Central memory CD8-positive, alpha-beta T cell (primary cell): ENCODE measurements around the gene SCUBE1.

ENCODE experiments used
- ATAC-seq: fragments of 150-1000 bp; cut with Tn5 transposase; replicated peaks from 2 replicates; pipeline ENCODE4 v1.10.0; 2022; ENCODE audit warnings: mild to moderate bottlenecking, moderate FRiP score, moderate number of reproducible peaks; ENCODE audit not compliant: poor library complexity, severe bottlenecking; ENCODE audit errors: extremely low read depth
- DNase-seq, 2 donors: peaks; one replicate each; pipeline ENCODE4 v3.0.0; 2021; ENCODE audit warnings: low spot score in 2 of 2
- H3K27ac Mint-ChIP-seq: one replicate; pipeline ENCODE4 v1.8.0; 2022; ENCODE audit warnings: low read depth, mild to moderate bottlenecking, moderate library complexity, mixed read lengths
- H3K27me3 Mint-ChIP-seq: one replicate; pipeline ENCODE4 v1.8.0; 2022; ENCODE audit warnings: mixed read lengths
- H3K36me3 Mint-ChIP-seq: one replicate; pipeline ENCODE4 v1.8.0; 2022; ENCODE audit warnings: mild to moderate bottlenecking, moderate library complexity, mixed read lengths; ENCODE audit not compliant: insufficient read depth
- H3K4me1 Mint-ChIP-seq: one replicate; pipeline ENCODE4 v1.8.0; 2022; ENCODE audit warnings: mixed read lengths
- H3K4me3 Mint-ChIP-seq: one replicate; pipeline ENCODE4 v1.8.0; 2022; ENCODE audit warnings: mild to moderate bottlenecking, moderate library complexity, mixed read lengths
- H3K9me3 Mint-ChIP-seq: one replicate; pipeline ENCODE4 v1.8.0; 2022; ENCODE audit warnings: mixed read lengths

The SCUBE1 gene

GRCh38 chr22:43174941-43175531 lies 168.1 kb downstream of the SCUBE1 start:
- no peak for DNase-seq
- Mint-ChIP-seq H3K4me1 (no peaks in the 10 kb centered on the region), H3K9me3 (no peaks in the 10 kb centered on the region), H3K36me3 (peaks cover 13% of the 10 kb centered on the region), H3K4me3 (no peak overlapping the region), H3K27ac (no peak overlapping the region), H3K27me3 (no peaks in the 10 kb centered on the region)
- no peak for ATAC-seq

GRCh38 chr22:43173976-43174720 lies 169.0 kb downstream of the SCUBE1 start:
- Mint-ChIP-seq H3K27me3 (no peaks in the 10 kb centered on the region), H3K36me3 (peaks cover 13% of the 10 kb centered on the region), H3K4me1 (no peaks in the 10 kb centered on the region), H3K27ac (no peak overlapping the region), H3K4me3 (no peak overlapping the region), H3K9me3 (no peaks in the 10 kb centered on the region)
- DNase-seq (no peak), ATAC-seq (no peak)

GRCh38 chr22:43173566-43173965 lies 169.6 kb downstream of the SCUBE1 start:
- ATAC-seq, result no peak
- peaks cover 10% of the 10 kb centered on the region for H3K36me3 Mint-ChIP-seq
- H3K9me3 Mint-ChIP-seq, result no peaks in the 10 kb centered on the region

DNA sequence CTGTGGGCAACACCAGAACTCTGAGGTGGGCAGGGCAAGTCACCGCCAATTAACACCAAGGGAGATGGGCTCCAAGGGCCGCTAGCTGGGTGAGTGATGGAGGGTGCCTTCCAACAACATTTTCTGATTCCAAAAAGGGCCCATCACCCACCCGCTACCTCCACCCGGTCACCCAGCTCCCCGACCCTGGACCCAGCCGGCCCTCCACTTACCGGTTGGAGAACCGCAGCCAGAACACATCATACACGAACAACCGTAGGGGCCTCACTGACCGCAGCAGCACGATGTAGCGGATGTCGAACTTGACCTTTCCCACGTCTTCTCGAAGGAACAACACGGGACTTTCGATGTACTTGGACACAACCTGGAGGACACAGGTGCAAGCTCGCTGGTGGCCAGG lies 171.0 kb downstream of the SCUBE1 start:
- DNase-seq (no peak), ATAC-seq (no peak)
- no peaks in the 10 kb centered on the region for H3K9me3 Mint-ChIP-seq
- H3K36me3 Mint-ChIP-seq, result peaks cover 10% of the 10 kb centered on the region
- H3K27me3 Mint-ChIP-seq, result no peaks in the 10 kb centered on the region
- no peaks in the 10 kb centered on the region for H3K4me1 Mint-ChIP-seq
- no peak overlapping the region for H3K4me3 Mint-ChIP-seq
- no peak overlapping the region for H3K27ac Mint-ChIP-seq

More at GRCh38 chr22:43173566-43173965, 169.6 kb downstream of the SCUBE1 start:
- no peak for DNase-seq
- H3K4me3 Mint-ChIP-seq, result no peak overlapping the region
- H3K4me1 Mint-ChIP-seq, result no peaks in the 10 kb centered on the region
- H3K27me3 Mint-ChIP-seq, result no peaks in the 10 kb centered on the region
- H3K27ac Mint-ChIP-seq, result no peak overlapping the region

DNA sequence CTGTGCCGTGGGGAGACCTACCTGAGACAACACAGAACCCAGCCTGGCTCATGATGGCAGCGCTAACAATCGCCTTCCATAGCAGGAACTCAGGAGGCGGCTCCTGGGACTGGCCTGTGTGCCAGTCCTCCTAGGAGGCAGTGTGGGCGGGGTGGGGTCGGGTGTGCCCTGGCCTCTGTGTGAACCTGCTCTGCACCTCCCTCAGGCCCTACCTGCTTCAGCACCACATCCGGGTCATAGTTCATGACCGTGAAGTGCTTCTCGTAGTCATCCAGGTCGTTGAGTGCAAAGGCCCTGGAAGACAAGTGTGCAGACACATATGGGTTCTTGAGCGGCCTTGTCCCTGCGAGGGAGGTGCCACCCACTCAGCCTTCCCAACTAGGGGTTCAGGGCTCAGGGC lies 171.6 kb downstream of the SCUBE1 start:
- no peak for DNase-seq
- Mint-ChIP-seq H3K27me3 (no peaks in the 10 kb centered on the region), H3K9me3 (no peaks in the 10 kb centered on the region), H3K4me3 (no peak overlapping the region), H3K4me1 (no peaks in the 10 kb centered on the region), H3K27ac (peak overlapping the region; percentile 16), H3K36me3 (peaks cover 10% of the 10 kb centered on the region)
- no peak for ATAC-seq

GRCh38 chr22:43171019-43171491 lies 172.1 kb downstream of the SCUBE1 start:
- no peaks in the 10 kb centered on the region for H3K9me3 Mint-ChIP-seq
- peak overlapping the region; percentile 16 for H3K27ac Mint-ChIP-seq
- H3K4me1 Mint-ChIP-seq, result no peaks in the 10 kb centered on the region
- ATAC-seq, result no peak
- peaks cover 14% of the 10 kb centered on the region for H3K36me3 Mint-ChIP-seq
- no peaks in the 10 kb centered on the region for H3K27me3 Mint-ChIP-seq
- DNase-seq, result no peak
- H3K4me3 Mint-ChIP-seq, result no peak overlapping the region

DNA sequence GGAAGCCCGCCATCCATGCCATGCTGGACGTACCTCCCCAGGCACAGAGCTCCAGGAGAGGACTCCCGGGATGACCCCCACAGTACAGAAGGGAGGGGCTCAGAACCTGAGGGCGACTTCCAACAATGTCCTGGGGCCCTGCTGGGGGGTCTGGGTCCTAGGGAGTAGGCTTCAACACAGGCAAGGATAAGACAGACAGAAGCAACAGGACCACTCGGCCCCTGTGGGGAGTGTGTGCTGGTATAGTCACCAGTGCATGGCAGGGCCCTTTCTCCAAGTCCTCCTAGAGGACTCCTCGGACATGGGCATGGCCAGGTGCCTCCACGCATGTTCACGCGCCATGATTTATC lies 173.1 kb downstream of the SCUBE1 start:
- Mint-ChIP-seq H3K36me3 (peaks cover 14% of the 10 kb centered on the region), H3K27ac (no peak overlapping the region), H3K9me3 (no peaks in the 10 kb centered on the region)

GRCh38 chr22:43169310-43170130 lies 173.7 kb downstream of the SCUBE1 start:
- Mint-ChIP-seq H3K27ac (peak overlapping the region; percentile 30), H3K27me3 (no peaks in the 10 kb centered on the region), H3K36me3 (peaks cover 14% of the 10 kb centered on the region), H3K4me3 (no peak overlapping the region), H3K9me3 (no peaks in the 10 kb centered on the region), H3K4me1 (peaks cover under 1% of the 10 kb centered on the region)
- no peak for DNase-seq
- no peak for ATAC-seq

More for the DNA sequence above, 173.1 kb downstream of the SCUBE1 start:
- H3K27me3 Mint-ChIP-seq, result no peaks in the 10 kb centered on the region
- ATAC-seq (no peak), DNase-seq (no peak)
- no peaks in the 10 kb centered on the region for H3K4me1 Mint-ChIP-seq
- H3K4me3 Mint-ChIP-seq, result no peak overlapping the region

- H3K4me3 Mint-ChIP-seq, result no peak overlapping the region
- H3K27ac Mint-ChIP-seq, result peak overlapping the region; percentile 30
- no peaks in the 10 kb centered on the region for H3K9me3 Mint-ChIP-seq
- peaks cover 11% of the 10 kb centered on the region for H3K36me3 Mint-ChIP-seq
- ATAC-seq (no peak), DNase-seq (no peak)
- no peaks in the 10 kb centered on the region for H3K27me3 Mint-ChIP-seq
- H3K4me1 Mint-ChIP-seq, result peaks cover 9% of the 10 kb centered on the region
Observed at GRCh38 chr22:43168471-43169309, 174.5 kb downstream of the SCUBE1 start.

DNA sequence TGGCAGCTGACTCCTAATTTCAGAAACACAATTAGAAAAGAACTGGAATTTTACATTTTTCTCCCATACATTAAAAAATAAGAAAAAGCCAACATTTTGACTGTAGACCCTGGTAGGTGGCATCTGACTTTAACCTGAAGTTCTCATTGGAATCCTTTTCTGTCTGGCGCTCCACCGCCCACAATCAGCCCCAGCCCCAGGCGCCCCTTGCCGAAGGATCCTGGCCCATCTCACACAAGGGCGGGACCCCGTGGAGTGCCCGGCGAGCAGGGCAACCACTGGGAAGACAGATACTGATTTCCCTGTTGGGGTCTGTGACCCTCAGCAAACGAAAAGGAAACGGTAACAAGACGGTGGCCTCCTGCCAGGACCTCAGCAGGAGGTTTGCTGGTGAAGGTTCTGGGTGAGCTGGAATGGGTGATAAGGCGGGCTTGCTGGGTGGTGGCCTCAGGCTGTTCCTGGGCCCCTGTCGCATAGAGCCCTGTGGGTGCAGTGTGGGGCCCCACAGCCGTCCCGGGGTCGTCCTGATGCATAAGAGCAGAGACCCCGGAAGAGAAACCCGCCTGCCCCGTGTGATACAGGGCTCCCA lies 176.1 kb downstream of the SCUBE1 start:
- Mint-ChIP-seq H3K27ac (no peak overlapping the region), H3K4me1 (peaks cover 9% of the 10 kb centered on the region), H3K27me3 (no peaks in the 10 kb centered on the region), H3K9me3 (no peaks in the 10 kb centered on the region), H3K4me3 (no peak overlapping the region), H3K36me3 (peaks cover 11% of the 10 kb centered on the region)
- ATAC-seq, result no peak
- DNase-seq, result no peak

GRCh38 chr22:43166132-43166930 lies 176.8 kb downstream of the SCUBE1 start:
- no peaks in the 10 kb centered on the region for H3K27me3 Mint-ChIP-seq
- H3K9me3 Mint-ChIP-seq, result no peaks in the 10 kb centered on the region
- peaks cover 9% of the 10 kb centered on the region for H3K4me1 Mint-ChIP-seq
- H3K27ac Mint-ChIP-seq, result no peak overlapping the region
- H3K36me3 Mint-ChIP-seq, result peaks cover 11% of the 10 kb centered on the region
- ATAC-seq, result no peak
- DNase-seq, result no peak
- no peak overlapping the region for H3K4me3 Mint-ChIP-seq
